Ishikawa (cell line): ENCODE results near the gene KRT37.

Source experiments
- CEBPB ChIP-seq: IDR thresholded peaks from 2 replicates; pipeline ENCODE4 v1.6.1; 2012
- CREB1 ChIP-seq: IDR thresholded peaks from 2 replicates; pipeline ENCODE4 v1.6.1; 2012; ENCODE audit warnings: low read depth
- EGR1 ChIP-seq: IDR thresholded peaks from 2 replicates; pipeline ENCODE4 v1.6.1; 2012
- EP300 ChIP-seq: IDR thresholded peaks from 2 replicates; pipeline ENCODE4 v1.6.1; 2012; ENCODE audit warnings: borderline replicate concordance
- FOXM1 ChIP-seq: IDR thresholded peaks from 2 replicates; pipeline ENCODE4 v1.6.1; 2012; ENCODE audit warnings: low read depth, borderline replicate concordance
- MAX ChIP-seq: IDR thresholded peaks from 2 replicates; pipeline ENCODE4 v1.6.1; 2012
- NFIC ChIP-seq: IDR thresholded peaks from 2 replicates; pipeline ENCODE4 v1.6.1; 2012
- RAD21 ChIP-seq: IDR thresholded peaks from 2 replicates; pipeline ENCODE4 v1.6.1; 2012; ENCODE audit warnings: low read depth
- TAF1 ChIP-seq: IDR thresholded peaks from 2 replicates; pipeline ENCODE4 v1.6.1; 2012; ENCODE audit warnings: low read depth, mild to moderate bottlenecking
- TCF12 ChIP-seq: IDR thresholded peaks from 2 replicates; pipeline ENCODE4 v1.6.1; 2012; ENCODE audit warnings: low read depth
- TEAD4 ChIP-seq: IDR thresholded peaks from 2 replicates; pipeline ENCODE4 v1.6.1; 2012
- YY1 ChIP-seq: IDR thresholded peaks from 2 replicates; pipeline ENCODE4 v1.6.1; 2012; ENCODE audit warnings: low read depth
- ZBTB7A ChIP-seq: IDR thresholded peaks from 2 replicates; pipeline ENCODE4 v1.6.1; 2012; ENCODE audit warnings: low read depth
- TF ChIP-seq, protein P1 (sequence below): IDR thresholded peaks from 2 replicates; pipeline ENCODE4 v1.6.1; 2012
- TF ChIP-seq, protein P2 (sequence below): IDR thresholded peaks from 2 replicates; pipeline ENCODE4 v1.6.1; 2012; ENCODE audit warnings: low read depth, mild to moderate bottlenecking

The KRT37 gene

GRCh38 chr17:41393826-41394225 lies 30.6 kb downstream of the KRT37 start:
- TF ChIP-seq EP300 (no peak), ZBTB7A (no peak), EGR1 (no peak), TCF12 (no peak), RAD21 (no peak), YY1 (no peak), TEAD4 (no peak), MAX (no peak), NFIC (no peak), CEBPB (no peak), FOXM1 (no peak), CREB1 (no peak), TAF1 (no peak)
- TF ChIP-seq, protein P1, sequence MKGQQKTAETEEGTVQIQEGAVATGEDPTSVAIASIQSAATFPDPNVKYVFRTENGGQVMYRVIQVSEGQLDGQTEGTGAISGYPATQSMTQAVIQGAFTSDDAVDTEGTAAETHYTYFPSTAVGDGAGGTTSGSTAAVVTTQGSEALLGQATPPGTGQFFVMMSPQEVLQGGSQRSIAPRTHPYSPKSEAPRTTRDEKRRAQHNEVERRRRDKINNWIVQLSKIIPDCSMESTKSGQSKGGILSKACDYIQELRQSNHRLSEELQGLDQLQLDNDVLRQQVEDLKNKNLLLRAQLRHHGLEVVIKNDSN: no peak
- TF ChIP-seq, protein P2, sequence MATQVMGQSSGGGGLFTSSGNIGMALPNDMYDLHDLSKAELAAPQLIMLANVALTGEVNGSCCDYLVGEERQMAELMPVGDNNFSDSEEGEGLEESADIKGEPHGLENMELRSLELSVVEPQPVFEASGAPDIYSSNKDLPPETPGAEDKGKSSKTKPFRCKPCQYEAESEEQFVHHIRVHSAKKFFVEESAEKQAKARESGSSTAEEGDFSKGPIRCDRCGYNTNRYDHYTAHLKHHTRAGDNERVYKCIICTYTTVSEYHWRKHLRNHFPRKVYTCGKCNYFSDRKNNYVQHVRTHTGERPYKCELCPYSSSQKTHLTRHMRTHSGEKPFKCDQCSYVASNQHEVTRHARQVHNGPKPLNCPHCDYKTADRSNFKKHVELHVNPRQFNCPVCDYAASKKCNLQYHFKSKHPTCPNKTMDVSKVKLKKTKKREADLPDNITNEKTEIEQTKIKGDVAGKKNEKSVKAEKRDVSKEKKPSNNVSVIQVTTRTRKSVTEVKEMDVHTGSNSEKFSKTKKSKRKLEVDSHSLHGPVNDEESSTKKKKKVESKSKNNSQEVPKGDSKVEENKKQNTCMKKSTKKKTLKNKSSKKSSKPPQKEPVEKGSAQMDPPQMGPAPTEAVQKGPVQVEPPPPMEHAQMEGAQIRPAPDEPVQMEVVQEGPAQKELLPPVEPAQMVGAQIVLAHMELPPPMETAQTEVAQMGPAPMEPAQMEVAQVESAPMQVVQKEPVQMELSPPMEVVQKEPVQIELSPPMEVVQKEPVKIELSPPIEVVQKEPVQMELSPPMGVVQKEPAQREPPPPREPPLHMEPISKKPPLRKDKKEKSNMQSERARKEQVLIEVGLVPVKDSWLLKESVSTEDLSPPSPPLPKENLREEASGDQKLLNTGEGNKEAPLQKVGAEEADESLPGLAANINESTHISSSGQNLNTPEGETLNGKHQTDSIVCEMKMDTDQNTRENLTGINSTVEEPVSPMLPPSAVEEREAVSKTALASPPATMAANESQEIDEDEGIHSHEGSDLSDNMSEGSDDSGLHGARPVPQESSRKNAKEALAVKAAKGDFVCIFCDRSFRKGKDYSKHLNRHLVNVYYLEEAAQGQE: no peak

- TF ChIP-seq, protein P1: no peak
- TF ChIP-seq CREB1 (no peak), MAX (no peak), TAF1 (no peak), TEAD4 (no peak), CEBPB (no peak), EP300 (no peak), FOXM1 (no peak), EGR1 (no peak), NFIC (no peak), TCF12 (no peak), YY1 (no peak), ZBTB7A (no peak), RAD21 (no peak)
- TF ChIP-seq, protein P2: no peak
Observed at GRCh38 chr17:41393294-41393693, 31.1 kb downstream of the KRT37 start.

DNA sequence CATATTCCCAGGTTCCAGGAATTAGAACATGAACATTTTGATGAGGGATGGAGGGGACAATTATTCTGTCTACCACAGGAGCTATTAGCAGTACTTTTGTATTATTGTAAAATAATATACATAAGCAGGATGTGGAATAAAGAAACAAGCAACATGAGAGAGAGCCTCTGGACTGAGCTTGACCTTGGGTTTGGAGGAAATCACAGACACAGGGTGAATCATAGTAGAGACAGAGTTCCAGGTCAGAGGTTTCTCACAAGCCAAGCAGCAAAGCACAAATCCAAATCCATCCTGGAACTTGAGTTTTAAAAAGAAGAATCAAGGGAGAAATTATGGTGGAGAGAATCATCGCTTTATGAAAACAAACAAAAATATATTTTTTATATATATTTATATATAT lies 32.1 kb downstream of the KRT37 start:
- TF ChIP-seq TCF12 (no peak), RAD21 (no peak), CREB1 (no peak), MAX (no peak), EP300 (no peak), TEAD4 (no peak)
- TF ChIP-seq, protein P2: no peak

GRCh38 chr17:41391535-41391934 lies 32.9 kb downstream of the KRT37 start:
- TF ChIP-seq ZBTB7A (no peak), NFIC (no peak), TEAD4 (no peak), CEBPB (no peak), TCF12 (no peak), EP300 (no peak), MAX (no peak), YY1 (no peak), RAD21 (no peak), FOXM1 (no peak), EGR1 (no peak)
- TF ChIP-seq, protein P2: no peak
- TF ChIP-seq, protein P1: no peak
